ENCODE results near the gene NOS3.

- TF ChIP-seq EZH2 (IDR thresholded peaks at IDR 0.05; ENCODE audit: insufficient read depth, poor library complexity, severe bottlenecking) (no peak), EZH2phosphoT487 (IDR thresholded peaks at IDR 0.05; ENCODE audit: insufficient read depth, low read depth) (no peak)
These were observed 6.9 kb upstream of the NOS3 start for GRCh38 chr7:150983893-150984368.

All from GM23248 (cell line).